ENCODE data around the gene PADI1. TPM values are rescaled to one million over a fixed set of nuclear protein-coding genes. Genes with fewer than 3 reads are reported as not detected.

The PADI1 gene
- total RNA-seq, 2 experiments from 2014 or later: not detected

- no TSS peak for BruUV-seq (replicated peaks)
- no peak overlapping the region for H3K4me3 ChIP-seq (ENCODE audit: low read depth, low read length, poor library complexity, severe bottlenecking)
- ChIA-PET CTCF (ENCODE audit: unreplicated experiment) (no interaction called here), POLR2A (no interaction called here)
- no peaks in the 10 kb centered on the region for H3K9me2 ChIP-seq (ENCODE audit: insufficient read depth, low read length)
- H2AFZ ChIP-seq (ENCODE audit: low read length): no peak overlapping the region
- no peaks in the 10 kb centered on the region for H3K36me3 ChIP-seq (ENCODE audit: insufficient read depth, low read length)
- H3K79me2 ChIP-seq (ENCODE audit: insufficient read depth, low read depth, low read length): no peaks in the 10 kb centered on the region
- no peaks in the 10 kb centered on the region; the same call in 1 of the 2 replicates for H4K20me1 ChIP-seq (ENCODE audit: insufficient read depth, low read length)
- no peaks in the 10 kb centered on the region for H3K9me3 ChIP-seq (ENCODE audit: low read length)
- H3K4me2 ChIP-seq (ENCODE audit: low read length): no peak overlapping the region
- no peak overlapping the region for H3K27ac ChIP-seq (ENCODE audit: low read depth, low read length, poor library complexity, severe bottlenecking)
- no peak for DNase-seq (ENCODE audit: low spot score)
- intact Hi-C loops (cut with micrococcal nuclease; ENCODE audit: unreplicated experiment): no loop called here
- H3K4me1 ChIP-seq (ENCODE audit: insufficient read depth, low read length, poor library complexity, severe bottlenecking): no peaks in the 10 kb centered on the region
- TF ChIP-seq CTCF (conservative IDR thresholded peaks at IDR 0.05; ENCODE audit: low read length): no peak
- TF ChIP-seq EZH2phosphoT487 (IDR thresholded peaks at IDR 0.05; ENCODE audit: borderline replicate concordance, low read depth, low read length): no peak
Measured at GRCh38 chr1:17293681-17294425, 88.9 kb downstream of the PADI1 start.

- no peak overlapping the region for H3K4me3 ChIP-seq (ENCODE audit: low read depth, low read length, poor library complexity, severe bottlenecking)
- no peaks in the 10 kb centered on the region for H4K20me1 ChIP-seq (ENCODE audit: insufficient read depth, low read length)
- no peak overlapping the region for H2AFZ ChIP-seq (ENCODE audit: low read length)
- no peak for DNase-seq (ENCODE audit: low spot score)
- H3K27ac ChIP-seq (ENCODE audit: low read depth, low read length, poor library complexity, severe bottlenecking): no peak overlapping the region
- no peaks in the 10 kb centered on the region for H3K79me2 ChIP-seq (ENCODE audit: insufficient read depth, low read depth, low read length)
- ChIA-PET POLR2A (no interaction called here), CTCF (ENCODE audit: unreplicated experiment) (no interaction called here)
- intact Hi-C loops (cut with micrococcal nuclease; ENCODE audit: unreplicated experiment): no loop called here
- H3K36me3 ChIP-seq (ENCODE audit: insufficient read depth, low read length): no peaks in the 10 kb centered on the region
- no peaks in the 10 kb centered on the region for H3K4me1 ChIP-seq (ENCODE audit: insufficient read depth, low read length, poor library complexity, severe bottlenecking)
- no peak overlapping the region for H3K4me2 ChIP-seq (ENCODE audit: low read length)
- H3K9me2 ChIP-seq (ENCODE audit: insufficient read depth, low read length): no peaks in the 10 kb centered on the region
- TF ChIP-seq CTCF (conservative IDR thresholded peaks at IDR 0.05; ENCODE audit: low read length) (no peak), EZH2phosphoT487 (IDR thresholded peaks at IDR 0.05; ENCODE audit: borderline replicate concordance, low read depth, low read length) (no peak)
- H3K9me3 ChIP-seq (ENCODE audit: low read length): no peaks in the 10 kb centered on the region
- no TSS peak for BruUV-seq (replicated peaks)
Measured at GRCh38 chr1:17295292-17295691, 90.4 kb downstream of the PADI1 start.

Small RNA genes within 50 kb of the gene (microRNA-seq; reads per million reads assigned to microRNA genes)
- not detected for gene MIR3972 (ENCODE audit: borderline replicate concordance)

Small RNA genes within 50 kb of the gene (small RNA-seq; reads per million reads assigned to genes)
- gene MIR3972: not detected

Other genes with a start within 250 kb of the PADI1 start
- gene MFAP2, start 224.5 kb upstream of the PADI1 start, total RNA-seq (2014; rRNA removed; shearing (Covaris generic)): not detected in 2 replicates
- not detected in 2 replicates for gene MFAP2, start 224.5 kb upstream of the PADI1 start, total RNA-seq (2022)
- gene ATP13A2, start 193.2 kb upstream of the PADI1 start, total RNA-seq (2014; rRNA removed; shearing (Covaris generic)): 25.0 and 28.1 TPM in 2 replicates
- gene ATP13A2, start 193.2 kb upstream of the PADI1 start, total RNA-seq (2022): 28.8 and 31.4 TPM in 2 replicates
- gene SDHB, start 151.1 kb upstream of the PADI1 start, total RNA-seq (2014; rRNA removed; shearing (Covaris generic)): 103 and 106 TPM in 2 replicates
- gene SDHB, start 151.1 kb upstream of the PADI1 start, total RNA-seq (2022): 98.4 and 105 TPM in 2 replicates
- gene PADI2, start 85.7 kb upstream of the PADI1 start, total RNA-seq (2014; rRNA removed; shearing (Covaris generic)): not detected in 2 replicates
- gene PADI2, start 85.7 kb upstream of the PADI1 start, total RNA-seq (2022): 0.08 TPM in 1 of 2 replicates, not detected in the other
- not detected in 2 replicates for gene PADI3, start 44.0 kb downstream of the PADI1 start, total RNA-seq (2014; rRNA removed; shearing (Covaris generic))
- gene PADI3, start 44.0 kb downstream of the PADI1 start, total RNA-seq (2022): not detected in 2 replicates
- gene PADI4, start 103.1 kb downstream of the PADI1 start, total RNA-seq (2014; rRNA removed; shearing (Covaris generic)): not detected in 2 replicates
- 0.19 TPM in 1 of 2 replicates, not detected in the other for gene PADI4, start 103.1 kb downstream of the PADI1 start, total RNA-seq (2022)
- not detected in 2 replicates for gene PADI6, start 167.1 kb downstream of the PADI1 start, total RNA-seq (2014; rRNA removed; shearing (Covaris generic))
- gene PADI6, start 167.1 kb downstream of the PADI1 start, total RNA-seq (2022): not detected in 2 replicates
- 125 and 139 TPM in 2 replicates for gene RCC2, start 234.5 kb downstream of the PADI1 start, total RNA-seq (2014; rRNA removed; shearing (Covaris generic))
- gene RCC2, start 234.5 kb downstream of the PADI1 start, total RNA-seq (2022): 250 and 271 TPM in 2 replicates